GM23338 (cell line): ENCODE results near the gene PPP4R1. TPM values are rescaled to one million over a fixed set of nuclear protein-coding genes. Genes with fewer than 3 reads are reported as not detected.

Experiments
- ATAC-seq: fragments of 200-7000 bp; cut with Tn5 transposase; 3 replicates; pipeline ENCODE4 v1.9.1; 2020
- DNase-seq: peaks from one replicate; pipeline ENCODE4 v3.0.0-alpha.2; 2015; ENCODE audit warnings: low spot score
- H2AFZ ChIP-seq: fragments of 200-600 bp; sonication (generic); 2 replicates; pipeline ENCODE4 v1.8.0; 2016; ENCODE audit warnings: antibody characterized with exemption, mild to moderate bottlenecking, moderate library complexity
- H3F3A ChIP-seq: fragments of 200-600 bp; sonication (generic); replicated peaks from 2 replicates; pipeline ENCODE4 v1.8.0; 2017; ENCODE audit warnings: antibody characterized with exemption, mixed run types, low read depth
- H3K27ac ChIP-seq: fragments of 200-600 bp; sonication (generic); 2 replicates; pipeline ENCODE4 v1.6.1; 2016; ENCODE audit warnings: low read depth
- H3K27me3 ChIP-seq: fragments of 200-600 bp; sonication (generic); 2 replicates; pipeline ENCODE4 v1.8.0; 2016; ENCODE audit warnings: mild to moderate bottlenecking, mixed run types, moderate library complexity; ENCODE audit not compliant: insufficient read depth
- H3K36me3 ChIP-seq: fragments of 200-600 bp; sonication (generic); 2 replicates; pipeline ENCODE4 v1.8.0; 2016; ENCODE audit warnings: mild to moderate bottlenecking; ENCODE audit not compliant: insufficient read depth
- H3K4me1 ChIP-seq: fragments of 200-600 bp; sonication (generic); 2 replicates; pipeline ENCODE4 v1.8.0; 2016; ENCODE audit warnings: mild to moderate bottlenecking, moderate library complexity; ENCODE audit not compliant: insufficient read depth
- H3K4me2 ChIP-seq: fragments of 200-600 bp; sonication (generic); 2 replicates; pipeline ENCODE4 v1.7.1; 2017; ENCODE audit warnings: mixed run types
- H3K4me3 ChIP-seq: fragments of 200-600 bp; sonication (generic); 2 replicates; pipeline ENCODE4 v1.6.1; 2016; ENCODE audit warnings: mixed run types
- H3K79me2 ChIP-seq: fragments of 200-600 bp; sonication (generic); replicated peaks from 2 replicates; pipeline ENCODE4 v1.8.0; 2017; ENCODE audit warnings: mild to moderate bottlenecking; ENCODE audit not compliant: insufficient read depth
- H3K9me2 ChIP-seq: fragments of 200-600 bp; sonication (generic); 2 replicates; pipeline ENCODE4 v1.8.0; 2017; ENCODE audit not compliant: insufficient read depth
- H4K20me1 ChIP-seq: fragments of 200-600 bp; sonication (generic); replicated peaks from 2 replicates; pipeline ENCODE4 v1.8.0; 2017; ENCODE audit warnings: mild to moderate bottlenecking; ENCODE audit not compliant: insufficient read depth
- H3K27ac Mint-ChIP-seq: 2 replicates; pipeline ENCODE4 v1.8.0; 2020; ENCODE audit warnings: inconsistent platforms, mild to moderate bottlenecking, moderate library complexity, mixed read lengths
- H3K27me3 Mint-ChIP-seq: 3 replicates; pipeline ENCODE4 v1.8.0; 2022; ENCODE audit warnings: low read depth, mild to moderate bottlenecking, moderate library complexity, mixed read lengths, inconsistent platforms; ENCODE audit not compliant: insufficient read depth, poor library complexity
- H3K36me3 Mint-ChIP-seq: 3 replicates; pipeline ENCODE4 v1.8.0; 2021; ENCODE audit warnings: low read depth, mild to moderate bottlenecking, inconsistent platforms, moderate library complexity, mixed read lengths
- H3K4me1 Mint-ChIP-seq: 3 replicates; pipeline ENCODE4 v1.8.0; 2020; ENCODE audit warnings: mild to moderate bottlenecking, inconsistent platforms, mixed read lengths
- H3K4me3 Mint-ChIP-seq: 3 replicates; pipeline ENCODE4 v1.8.0; 2021; ENCODE audit warnings: moderate library complexity, mild to moderate bottlenecking, inconsistent platforms, mixed read lengths
- H3K9me3 Mint-ChIP-seq: 3 replicates; pipeline ENCODE4 v1.8.0; 2020; ENCODE audit warnings: moderate library complexity, mild to moderate bottlenecking, inconsistent platforms, mixed read lengths
- CREB1 ChIP-seq: fragments of 250-450 bp; sonication (Bioruptor Pico); IDR thresholded peaks from 2 replicates; pipeline ENCODE4 v1.5.0; 2020; ENCODE audit warnings: low read depth, mild to moderate bottlenecking, moderate library complexity
- ETS1 ChIP-seq: IDR thresholded peaks from 2 replicates; pipeline ENCODE4 v1.6.1; 2016; ENCODE audit warnings: antibody characterized with exemption
- JUNB ChIP-seq: IDR thresholded peaks from one replicate; pipeline ENCODE4 v1.6.1; 2016; ENCODE audit warnings: antibody characterized with exemption; ENCODE audit not compliant: unreplicated experiment
- POLR2AphosphoS5 ChIP-seq: IDR thresholded peaks from 2 replicates; pipeline ENCODE4 v1.6.1; 2016; ENCODE audit warnings: antibody characterized with exemption, low read depth
- STAT1 ChIP-seq: IDR thresholded peaks from one replicate; pipeline ENCODE4 v1.6.1; 2016; ENCODE audit warnings: antibody characterized with exemption; ENCODE audit not compliant: unreplicated experiment
- ZNF462 ChIP-seq: fragments of 250-450 bp; sonication (Bioruptor Pico); IDR thresholded peaks from 2 replicates; pipeline ENCODE4 v1.5.0; 2020; ENCODE audit warnings: mild to moderate bottlenecking, moderate library complexity
- polyA plus RNA-seq: library from polyadenylated mRNA; unstranded; fragments of >200 nt; fragmentation: Nextera tagmentation; extraction: Ambion mirVana; gene quantifications from 2 replicates; pipeline ENCODE4 v1.2.1, GENCODE V29; 2016
- total RNA-seq: library from RNA; depleted of rRNA; stranded (reverse); fragments of >200 nt; shearing (Covaris generic); gene quantifications from 2 replicates; pipeline ENCODE4 v1.2.3, GENCODE V29; 2014

The PPP4R1 gene
- total and polyA plus RNA-seq, 2 experiments from 2014 or later = 18.1 to 79.4 TPM

- Histone ChIP-seq H3F3A (no peaks in the 10 kb centered on the region), H3K9me2 (no peaks in the 10 kb centered on the region), H3K4me1 (no peaks in the 10 kb centered on the region), H3K36me3 (peaks cover 13% of the 10 kb centered on the region), H3K4me3 (no peak overlapping the region), H3K27me3 (no peaks in the 10 kb centered on the region), H3K79me2 (no peaks in the 10 kb centered on the region), H3K4me2 (no peak overlapping the region), H3K27ac (no peak overlapping the region), H4K20me1 (no peaks in the 10 kb centered on the region; the same call in 1 of the 2 replicates), H2AFZ (no peak overlapping the region)
- Mint-ChIP-seq H3K4me1 (no peaks in the 10 kb centered on the region), H3K36me3 (peaks cover 43% of the 10 kb centered on the region), H3K4me3 (no peak overlapping the region), H3K9me3 (no peaks in the 10 kb centered on the region), H3K27ac (no peak overlapping the region), H3K27me3 (no peaks in the 10 kb centered on the region)
- no peak for ATAC-seq
- DNase-seq = no peak
- TF ChIP-seq POLR2AphosphoS5 (no peak), ZNF462 (CRISPR knock-in tag) (no peak)
Measured at GRCh38 chr18:9562584-9562983, 51.8 kb downstream of the PPP4R1 start.

- H3K27ac ChIP-seq = no peak overlapping the region
- no peak for ATAC-seq
- no peak overlapping the region for H2AFZ ChIP-seq
- H3K36me3 Mint-ChIP-seq = peaks cover 50% of the 10 kb centered on the region
- DNase-seq = no peak
- peaks cover 18% of the 10 kb centered on the region for H3K36me3 ChIP-seq
- no peaks in the 10 kb centered on the region for H3K4me1 ChIP-seq
- no peaks in the 10 kb centered on the region for H3K27me3 ChIP-seq
- H4K20me1 ChIP-seq = no peaks in the 10 kb centered on the region
- no peak overlapping the region for H3K4me3 ChIP-seq
- no peak overlapping the region for H3K4me3 Mint-ChIP-seq
- no peak overlapping the region for H3K27ac Mint-ChIP-seq
- H3K9me2 ChIP-seq = no peaks in the 10 kb centered on the region
- no peak overlapping the region for H3K4me2 ChIP-seq
- H3K79me2 ChIP-seq = no peaks in the 10 kb centered on the region
- no peaks in the 10 kb centered on the region for H3K27me3 Mint-ChIP-seq
- H3K9me3 Mint-ChIP-seq = no peaks in the 10 kb centered on the region
- H3K4me1 Mint-ChIP-seq = no peaks in the 10 kb centered on the region
- H3F3A ChIP-seq = no peaks in the 10 kb centered on the region
- no peak for TF ChIP-seq STAT1
- TF ChIP-seq ETS1 = no peak
- no peak for TF ChIP-seq JUNB
- no peak for TF ChIP-seq POLR2AphosphoS5
- TF ChIP-seq CREB1 (CRISPR knock-in tag) = no peak
Measured at GRCh38 chr18:9561759-9562158, 52.6 kb downstream of the PPP4R1 start.
